ENCODE measurements around the gene ITGAX. TPM values are rescaled to one million over a fixed set of nuclear protein-coding genes. Genes with fewer than 3 reads are reported as not detected.

Gene ITGAX
- polyA plus RNA-seq, 2 donors, result 1.1 to 1.5 TPM

GRCh38 chr16:31371008-31371407, 16.0 kb downstream of the ITGAX start:
- no peaks in the 10 kb centered on the region for H3K36me3 ChIP-seq (ENCODE audit: control insufficient read depth in 2 of 2, insufficient read depth in 2 of 2, low read length in 1 of 2)
- no peak overlapping the region for H3K4me3 ChIP-seq (ENCODE audit: low read depth in 1 of 2, low read length in 2 of 2)
- H3K9me3 ChIP-seq (ENCODE audit: control insufficient read depth in 2 of 2, insufficient read depth in 1 of 2, low read depth in 1 of 2, low read length in 1 of 2), result peaks cover 0 to 2% of the 10 kb centered on the region in 2 donors
- H3K27ac ChIP-seq (ENCODE audit: low read depth in 2 of 2, low read length in 1 of 2), result no peak overlapping the region
- H3K27me3 ChIP-seq (ENCODE audit: control insufficient read depth in 1 of 2, insufficient read depth in 2 of 2, low read length in 2 of 2), result no peaks in the 10 kb centered on the region
- 91 to 94% methylated on average over 12 of the region's 12 CpGs for WGBS, 2 donors
- H3K4me1 ChIP-seq (ENCODE audit: control insufficient read depth in 2 of 2, insufficient read depth in 2 of 2, low read length in 1 of 2), result no peaks in the 10 kb centered on the region

GRCh38 chr16:31371619-31372484, 16.9 kb downstream of the ITGAX start:
- Histone ChIP-seq H3K9me3 (ENCODE audit: control insufficient read depth in 2 of 2, insufficient read depth in 1 of 2, low read depth in 1 of 2, low read length in 1 of 2) (peaks cover 0 to 2% of the 10 kb centered on the region in 2 donors), H3K4me1 (ENCODE audit: control insufficient read depth in 2 of 2, insufficient read depth in 2 of 2, low read length in 1 of 2) (no peaks in the 10 kb centered on the region), H3K27ac (ENCODE audit: low read depth in 2 of 2, low read length in 1 of 2) (no peak overlapping the region), H3K4me3 (ENCODE audit: low read depth in 1 of 2, low read length in 2 of 2) (no peak overlapping the region), H3K27me3 (ENCODE audit: control insufficient read depth in 1 of 2, insufficient read depth in 2 of 2, low read length in 2 of 2) (no peaks in the 10 kb centered on the region), H3K36me3 (ENCODE audit: control insufficient read depth in 2 of 2, insufficient read depth in 2 of 2, low read length in 1 of 2) (no peaks in the 10 kb centered on the region)
- WGBS, 2 donors, result 71 to 72% methylated on average over 41 to 42 of the region's 42 CpGs

GRCh38 chr16:31373235-31373634, 18.3 kb downstream of the ITGAX start:
- H3K27me3 ChIP-seq (ENCODE audit: control insufficient read depth in 1 of 2, insufficient read depth in 2 of 2, low read length in 2 of 2), result no peaks in the 10 kb centered on the region
- H3K9me3 ChIP-seq (ENCODE audit: control insufficient read depth in 2 of 2, insufficient read depth in 1 of 2, low read depth in 1 of 2, low read length in 1 of 2), result peaks cover 0 to 2% of the 10 kb centered on the region in 2 donors
- no peak overlapping the region for H3K27ac ChIP-seq (ENCODE audit: low read depth in 2 of 2, low read length in 1 of 2)
- no peaks in the 10 kb centered on the region for H3K36me3 ChIP-seq (ENCODE audit: control insufficient read depth in 2 of 2, insufficient read depth in 2 of 2, low read length in 1 of 2)
- WGBS, 2 donors, result 66 to 68% methylated on average over 14 of the region's 14 CpGs
- no peaks in the 10 kb centered on the region for H3K4me1 ChIP-seq (ENCODE audit: control insufficient read depth in 2 of 2, insufficient read depth in 2 of 2, low read length in 1 of 2)
- no peak overlapping the region for H3K4me3 ChIP-seq (ENCODE audit: low read depth in 1 of 2, low read length in 2 of 2)

- no peaks in the 10 kb centered on the region for H3K27me3 ChIP-seq (ENCODE audit: control insufficient read depth in 1 of 2, insufficient read depth in 2 of 2, low read length in 2 of 2)
- WGBS, 2 donors, result 95 to 98% methylated on average over 5 of the region's 5 CpGs
- H3K36me3 ChIP-seq (ENCODE audit: control insufficient read depth in 2 of 2, insufficient read depth in 2 of 2, low read length in 1 of 2), result no peaks in the 10 kb centered on the region
- peaks cover 0 to 2% of the 10 kb centered on the region in 2 donors for H3K4me1 ChIP-seq (ENCODE audit: control insufficient read depth in 2 of 2, insufficient read depth in 2 of 2, low read length in 1 of 2)
- H3K27ac ChIP-seq (ENCODE audit: low read depth in 2 of 2, low read length in 1 of 2), result no peak overlapping the region
- peaks cover 0 to 2% of the 10 kb centered on the region in 2 donors for H3K9me3 ChIP-seq (ENCODE audit: control insufficient read depth in 2 of 2, insufficient read depth in 1 of 2, low read depth in 1 of 2, low read length in 1 of 2)
- H3K4me3 ChIP-seq (ENCODE audit: low read depth in 1 of 2, low read length in 2 of 2), result no peak overlapping the region
Measured at GRCh38 chr16:31375231-31375630, 20.3 kb downstream of the ITGAX start.

GRCh38 chr16:31376705-31377104, 21.7 kb downstream of the ITGAX start:
- no peaks in the 10 kb centered on the region for H3K27me3 ChIP-seq (ENCODE audit: control insufficient read depth in 1 of 2, insufficient read depth in 2 of 2, low read length in 2 of 2)
- peaks cover 0 to 3% of the 10 kb centered on the region in 2 donors for H3K4me1 ChIP-seq (ENCODE audit: control insufficient read depth in 2 of 2, insufficient read depth in 2 of 2, low read length in 1 of 2)
- peaks cover 0 to 2% of the 10 kb centered on the region in 2 donors for H3K9me3 ChIP-seq (ENCODE audit: control insufficient read depth in 2 of 2, insufficient read depth in 1 of 2, low read depth in 1 of 2, low read length in 1 of 2)
- no peaks in the 10 kb centered on the region for H3K36me3 ChIP-seq (ENCODE audit: control insufficient read depth in 2 of 2, insufficient read depth in 2 of 2, low read length in 1 of 2)
- no peak overlapping the region for H3K4me3 ChIP-seq (ENCODE audit: low read depth in 1 of 2, low read length in 2 of 2)
- WGBS, 2 donors, result 60 to 83% methylated on average over 8 of the region's 8 CpGs
- H3K27ac ChIP-seq (ENCODE audit: low read depth in 2 of 2, low read length in 1 of 2), result no peak overlapping the region

- no peaks in the 10 kb centered on the region for H3K27me3 ChIP-seq (ENCODE audit: control insufficient read depth in 1 of 2, insufficient read depth in 2 of 2, low read length in 2 of 2)
- H3K36me3 ChIP-seq (ENCODE audit: control insufficient read depth in 2 of 2, insufficient read depth in 2 of 2, low read length in 1 of 2), result no peaks in the 10 kb centered on the region
- H3K4me1 ChIP-seq (ENCODE audit: control insufficient read depth in 2 of 2, insufficient read depth in 2 of 2, low read length in 1 of 2), result peaks cover 0 to 4% of the 10 kb centered on the region in 2 donors
- H3K4me3 ChIP-seq (ENCODE audit: low read depth in 1 of 2, low read length in 2 of 2), result no peak overlapping the region
- no peak overlapping the region for H3K27ac ChIP-seq (ENCODE audit: low read depth in 2 of 2, low read length in 1 of 2)
- WGBS, 2 donors, result 42 to 58% methylated on average over 7 of the region's 7 CpGs
- H3K9me3 ChIP-seq (ENCODE audit: control insufficient read depth in 2 of 2, insufficient read depth in 1 of 2, low read depth in 1 of 2, low read length in 1 of 2), result peaks cover 0 to 2% of the 10 kb centered on the region in 2 donors
Measured at GRCh38 chr16:31377210-31377903, 22.4 kb downstream of the ITGAX start.

- 48 to 53% methylated on average over 12 of the region's 12 CpGs for WGBS, 2 donors
- Histone ChIP-seq H3K27ac (ENCODE audit: low read depth in 2 of 2, low read length in 1 of 2) (no peak overlapping the region), H3K4me3 (ENCODE audit: low read depth in 1 of 2, low read length in 2 of 2) (no peak overlapping the region), H3K9me3 (ENCODE audit: control insufficient read depth in 2 of 2, insufficient read depth in 1 of 2, low read depth in 1 of 2, low read length in 1 of 2) (peaks cover 0 to under 1% of the 10 kb centered on the region in 2 donors), H3K27me3 (ENCODE audit: control insufficient read depth in 1 of 2, insufficient read depth in 2 of 2, low read length in 2 of 2) (no peaks in the 10 kb centered on the region), H3K4me1 (ENCODE audit: control insufficient read depth in 2 of 2, insufficient read depth in 2 of 2, low read length in 1 of 2) (peaks cover 0 to 6% of the 10 kb centered on the region in 2 donors), H3K36me3 (ENCODE audit: control insufficient read depth in 2 of 2, insufficient read depth in 2 of 2, low read length in 1 of 2) (no peaks in the 10 kb centered on the region)
Measured at GRCh38 chr16:31380201-31380600, 25.2 kb downstream of the ITGAX start.

- Histone ChIP-seq H3K27me3 (ENCODE audit: control insufficient read depth in 1 of 2, insufficient read depth in 2 of 2, low read length in 2 of 2) (no peaks in the 10 kb centered on the region), H3K27ac (ENCODE audit: low read depth in 2 of 2, low read length in 1 of 2) (no peak overlapping the region), H3K4me1 (ENCODE audit: control insufficient read depth in 2 of 2, insufficient read depth in 2 of 2, low read length in 1 of 2) (peaks cover 2 to 10% of the 10 kb centered on the region in 2 donors), H3K9me3 (ENCODE audit: control insufficient read depth in 2 of 2, insufficient read depth in 1 of 2, low read depth in 1 of 2, low read length in 1 of 2) (no peaks in the 10 kb centered on the region), H3K36me3 (ENCODE audit: control insufficient read depth in 2 of 2, insufficient read depth in 2 of 2, low read length in 1 of 2) (no peaks in the 10 kb centered on the region), H3K4me3 (ENCODE audit: low read depth in 1 of 2, low read length in 2 of 2) (no peak overlapping the region)
- WGBS, 2 donors, result 24 to 27% methylated on average over 14 of the region's 14 CpGs
Measured at GRCh38 chr16:31382485-31383161, 27.6 kb downstream of the ITGAX start.

- no peak overlapping the region for H3K27ac ChIP-seq (ENCODE audit: low read depth in 2 of 2, low read length in 1 of 2)
- no peaks in the 10 kb centered on the region for H3K27me3 ChIP-seq (ENCODE audit: control insufficient read depth in 1 of 2, insufficient read depth in 2 of 2, low read length in 2 of 2)
- H3K9me3 ChIP-seq (ENCODE audit: control insufficient read depth in 2 of 2, insufficient read depth in 1 of 2, low read depth in 1 of 2, low read length in 1 of 2), result no peaks in the 10 kb centered on the region
- H3K36me3 ChIP-seq (ENCODE audit: control insufficient read depth in 2 of 2, insufficient read depth in 2 of 2, low read length in 1 of 2), result no peaks in the 10 kb centered on the region
- H3K4me1 ChIP-seq (ENCODE audit: control insufficient read depth in 2 of 2, insufficient read depth in 2 of 2, low read length in 1 of 2), result peaks cover 2 to 8% of the 10 kb centered on the region in 2 donors
- no peak overlapping the region for H3K4me3 ChIP-seq (ENCODE audit: low read depth in 1 of 2, low read length in 2 of 2)
- WGBS, 2 donors, result 43 to 63% methylated on average over 4 of the region's 4 CpGs
Measured at GRCh38 chr16:31385680-31386079, 30.7 kb downstream of the ITGAX start.

All from esophagus (tissue), 2 donors.